PFSK-1 (cell line): ENCODE measurements around the gene ECSCR.

Experiments
- FOXP2 ChIP-seq: optimal IDR thresholded peaks from 2 replicates; pipeline ENCODE3; 2011; ENCODE audit warnings: borderline replicate concordance, control low read depth, inconsistent platforms; ENCODE audit not compliant: insufficient read depth; ENCODE audit errors: extremely low read length, extremely low read depth
- POLR2AphosphoS5 ChIP-seq: IDR thresholded peaks from 2 replicates; pipeline ENCODE4 v1.6.1; 2012; ENCODE audit warnings: low read depth, mild to moderate bottlenecking, control low read depth, low read length, moderate library complexity
- TAF1 ChIP-seq: IDR thresholded peaks from 2 replicates; pipeline ENCODE4 v1.6.1; 2012; ENCODE audit warnings: low read length, control low read depth, borderline replicate concordance; ENCODE audit not compliant: insufficient read depth
- TF ChIP-seq, protein P1 (sequence below), 2 experiments: IDR thresholded peaks; 2 replicates each; pipeline versions ENCODE4 v1.6.1 to v1.8.0; 2011 to 2012; ENCODE audit warnings: low read depth in 2 of 2, low read length in 2 of 2, control low read depth in 1 of 2, inconsistent platforms in 1 of 2, mild to moderate bottlenecking in 1 of 2, moderate library complexity in 1 of 2; ENCODE audit not compliant: insufficient read depth in 1 of 2

DNA sequence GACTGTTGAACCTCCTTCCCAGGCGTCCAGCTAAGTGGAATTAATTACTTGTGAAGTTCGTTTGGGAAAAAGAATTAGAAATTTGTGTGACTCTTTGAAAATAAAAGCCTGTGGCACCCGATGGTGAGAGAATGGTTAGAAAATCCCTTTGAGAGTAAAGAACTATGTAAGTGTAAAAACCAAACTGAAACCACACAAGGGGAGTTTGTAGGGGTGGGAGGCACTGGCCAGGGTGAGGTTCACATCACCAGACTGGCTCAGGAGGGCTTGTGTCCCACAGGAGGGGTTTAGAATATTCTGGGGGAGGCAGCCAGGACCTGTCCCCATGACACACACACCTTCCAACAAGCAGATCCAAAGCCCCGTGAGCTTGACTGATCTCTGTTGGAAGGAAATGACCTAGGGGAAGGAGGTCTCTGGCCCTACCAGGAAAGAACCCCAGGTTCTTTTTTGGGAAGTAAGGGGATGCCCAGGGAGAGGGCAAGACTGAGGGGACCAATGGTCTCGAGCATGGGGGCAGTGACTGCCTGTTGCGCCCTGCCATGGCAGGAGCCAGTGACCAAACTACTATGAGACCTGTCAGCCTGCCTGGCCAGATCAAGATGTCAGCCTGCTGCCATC, 62.9 kb downstream of the ECSCR start:
- no peak for TF ChIP-seq POLR2AphosphoS5
- TF ChIP-seq, protein P1, sequence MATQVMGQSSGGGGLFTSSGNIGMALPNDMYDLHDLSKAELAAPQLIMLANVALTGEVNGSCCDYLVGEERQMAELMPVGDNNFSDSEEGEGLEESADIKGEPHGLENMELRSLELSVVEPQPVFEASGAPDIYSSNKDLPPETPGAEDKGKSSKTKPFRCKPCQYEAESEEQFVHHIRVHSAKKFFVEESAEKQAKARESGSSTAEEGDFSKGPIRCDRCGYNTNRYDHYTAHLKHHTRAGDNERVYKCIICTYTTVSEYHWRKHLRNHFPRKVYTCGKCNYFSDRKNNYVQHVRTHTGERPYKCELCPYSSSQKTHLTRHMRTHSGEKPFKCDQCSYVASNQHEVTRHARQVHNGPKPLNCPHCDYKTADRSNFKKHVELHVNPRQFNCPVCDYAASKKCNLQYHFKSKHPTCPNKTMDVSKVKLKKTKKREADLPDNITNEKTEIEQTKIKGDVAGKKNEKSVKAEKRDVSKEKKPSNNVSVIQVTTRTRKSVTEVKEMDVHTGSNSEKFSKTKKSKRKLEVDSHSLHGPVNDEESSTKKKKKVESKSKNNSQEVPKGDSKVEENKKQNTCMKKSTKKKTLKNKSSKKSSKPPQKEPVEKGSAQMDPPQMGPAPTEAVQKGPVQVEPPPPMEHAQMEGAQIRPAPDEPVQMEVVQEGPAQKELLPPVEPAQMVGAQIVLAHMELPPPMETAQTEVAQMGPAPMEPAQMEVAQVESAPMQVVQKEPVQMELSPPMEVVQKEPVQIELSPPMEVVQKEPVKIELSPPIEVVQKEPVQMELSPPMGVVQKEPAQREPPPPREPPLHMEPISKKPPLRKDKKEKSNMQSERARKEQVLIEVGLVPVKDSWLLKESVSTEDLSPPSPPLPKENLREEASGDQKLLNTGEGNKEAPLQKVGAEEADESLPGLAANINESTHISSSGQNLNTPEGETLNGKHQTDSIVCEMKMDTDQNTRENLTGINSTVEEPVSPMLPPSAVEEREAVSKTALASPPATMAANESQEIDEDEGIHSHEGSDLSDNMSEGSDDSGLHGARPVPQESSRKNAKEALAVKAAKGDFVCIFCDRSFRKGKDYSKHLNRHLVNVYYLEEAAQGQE (IDR thresholded peaks at IDR 0.05; ENCODE audit: insufficient read depth in 1 of 2, low read depth in 2 of 2, low read length in 2 of 2) = no peak
- TF ChIP-seq TAF1 = no peak
- TF ChIP-seq FOXP2 = no peak
